Measurements from ENCODE around the gene ANKRD13D.
"Not testable (repeated sequence)": the region's sequence is repeated elsewhere in the genome, so short reads cannot be mapped to it uniquely, and the experiment has no call there.

The ANKRD13D gene

GRCh38 chr11:67317205-67317887, 28.2 kb downstream of the ANKRD13D start:
- DNase-seq (ENCODE audit: low read depth): peak; percentile 88

DNA sequence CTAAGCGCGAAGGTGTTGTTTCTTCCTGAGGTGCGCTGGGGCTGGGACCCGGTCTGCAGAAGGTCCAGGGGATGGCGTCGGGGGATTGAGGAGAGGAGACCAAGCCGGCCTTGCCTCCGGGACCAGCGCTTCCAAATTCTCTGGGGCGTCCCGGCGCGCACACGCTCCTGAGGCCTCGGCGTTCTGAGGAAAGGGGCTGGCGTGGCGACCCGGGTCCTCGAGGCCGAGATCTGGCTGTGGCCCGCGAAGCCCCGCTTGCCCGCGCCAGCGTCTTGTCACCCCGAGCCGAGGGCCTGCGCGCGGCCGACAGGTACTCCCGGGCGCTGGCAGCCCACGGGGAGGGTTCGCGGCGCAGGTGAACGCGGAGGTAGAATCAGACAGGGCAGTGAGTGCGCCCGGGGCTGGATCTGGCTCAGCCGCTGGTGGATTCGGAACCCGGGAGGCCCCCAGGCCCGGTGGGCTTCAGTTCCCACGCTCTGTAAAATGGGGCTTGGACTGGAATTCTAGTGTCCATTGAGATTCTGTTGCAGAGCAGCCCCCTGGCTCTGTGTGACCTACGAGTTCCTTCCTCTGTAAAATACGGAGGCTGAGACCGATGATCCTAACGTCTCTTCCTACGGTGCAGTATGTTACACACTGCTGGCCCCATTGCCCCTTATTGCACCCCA, 28.9 kb downstream of the ANKRD13D start:
- no peak for DNase-seq (ENCODE audit: low read depth)

- not testable (repeated sequence) for DNase-seq (ENCODE audit: low read depth)
Measured at GRCh38 chr11:67318876-67319275, 29.8 kb downstream of the ANKRD13D start.

DNA sequence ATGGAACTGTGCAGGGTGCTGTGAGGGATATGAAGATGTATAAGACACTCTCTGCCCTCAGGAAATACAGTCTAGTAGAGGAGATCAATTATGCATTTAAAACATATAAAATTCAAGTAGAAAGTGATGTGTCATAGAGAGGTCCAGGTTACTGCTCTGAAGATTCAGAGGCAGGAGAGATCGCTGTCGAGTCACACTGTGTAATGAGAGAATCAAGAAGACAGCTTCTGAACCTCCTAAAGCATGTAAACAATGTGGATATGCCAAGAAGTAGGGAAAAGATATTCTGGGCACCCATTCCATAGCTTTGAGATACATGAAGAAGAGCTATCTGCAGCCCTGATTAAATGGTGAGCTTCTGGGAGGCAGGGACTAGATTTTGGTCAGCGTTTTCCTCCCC, 30.9 kb downstream of the ANKRD13D start:
- DNase-seq (ENCODE audit: low read depth): no peak

DNA sequence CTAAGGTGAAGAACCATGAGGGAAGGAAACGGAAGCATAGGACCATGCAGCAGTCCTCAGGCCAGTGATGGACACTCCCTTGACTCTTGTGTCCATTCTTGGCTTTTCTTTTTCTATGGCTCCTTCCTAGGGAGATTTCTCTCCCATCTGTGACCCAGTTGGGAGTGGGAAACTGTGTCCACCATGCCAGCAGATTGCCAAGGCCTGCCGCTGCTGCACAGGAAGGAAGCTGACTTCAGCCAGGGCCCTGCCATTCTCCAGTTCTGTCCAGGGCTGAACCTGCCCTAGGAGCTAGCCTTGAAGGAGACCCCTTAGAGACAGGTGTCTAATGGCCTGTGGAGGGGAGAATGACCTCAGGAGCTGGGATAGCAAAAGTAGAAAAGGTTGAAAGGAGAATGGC, 31.6 kb downstream of the ANKRD13D start:
- DNase-seq (ENCODE audit: low read depth): no peak

- no peak for DNase-seq (ENCODE audit: low read depth)
Measured at GRCh38 chr11:67321313-67321871, 32.3 kb downstream of the ANKRD13D start.

DNA sequence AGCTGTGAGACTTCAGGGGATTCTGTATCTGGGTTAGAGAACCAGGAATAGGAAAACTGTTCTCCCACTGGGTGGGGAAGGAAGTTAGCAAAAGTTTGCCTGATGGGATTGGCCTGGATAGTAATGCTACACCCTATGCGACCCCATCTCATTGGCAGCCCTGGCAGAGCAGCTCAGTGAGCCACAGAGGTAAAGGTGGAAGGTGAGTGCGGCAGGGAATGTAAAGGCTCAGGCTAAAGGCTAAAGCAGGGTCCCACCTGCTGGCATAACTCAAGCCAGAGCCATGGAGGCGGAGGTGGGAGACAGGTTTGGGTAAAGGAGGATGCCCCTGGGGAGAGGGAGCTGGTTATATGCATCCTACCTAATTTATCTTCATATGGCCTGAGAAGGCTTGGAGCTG, 32.9 kb downstream of the ANKRD13D start:
- DNase-seq (ENCODE audit: low read depth): no peak

- DNase-seq (ENCODE audit: low read depth): no peak
Measured at GRCh38 chr11:67323526-67323925, 34.4 kb downstream of the ANKRD13D start.

GRCh38 chr11:67332081-67332691, 43.1 kb downstream of the ANKRD13D start:
- DNase-seq (ENCODE audit: low read depth): no peak

GRCh38 chr11:67337257-67337656, 48.2 kb downstream of the ANKRD13D start:
- DNase-seq (ENCODE audit: low read depth): no peak

GRCh38 chr11:67344264-67344663, 55.2 kb downstream of the ANKRD13D start:
- no peak for DNase-seq (ENCODE audit: low read depth)

DNA sequence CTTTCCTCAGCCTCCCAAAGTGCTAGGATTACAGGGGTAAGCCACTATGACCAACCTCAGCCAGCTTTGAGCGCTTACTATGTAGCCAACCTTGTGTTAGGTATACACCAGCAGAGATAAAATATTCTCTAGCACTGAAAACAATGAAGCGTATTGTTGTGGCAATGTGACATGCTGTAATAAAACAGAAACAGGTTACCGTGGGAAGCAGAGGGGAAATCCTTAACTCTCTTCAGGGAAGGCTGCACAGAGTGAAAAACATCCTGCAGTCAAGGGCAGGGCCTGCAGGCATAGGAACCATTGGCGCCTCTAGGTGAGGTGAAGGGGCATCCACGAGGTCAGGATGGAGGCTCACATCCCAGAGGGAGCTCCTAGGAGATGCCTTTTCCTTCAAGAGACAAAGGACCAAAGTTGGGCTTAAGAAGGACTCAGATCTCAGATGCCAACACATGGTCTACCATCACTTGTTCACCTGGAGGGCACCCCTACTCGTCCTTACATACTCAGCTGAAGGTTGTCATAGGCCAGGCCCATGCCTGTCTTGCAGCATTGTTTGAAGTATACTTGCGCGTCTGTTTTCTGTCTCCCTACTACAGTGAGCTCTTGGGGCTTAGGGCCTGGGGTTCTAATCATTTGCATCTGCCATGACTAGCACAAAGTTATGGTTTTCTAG, 56.3 kb downstream of the ANKRD13D start:
- no peak for DNase-seq (ENCODE audit: low read depth)

DNA sequence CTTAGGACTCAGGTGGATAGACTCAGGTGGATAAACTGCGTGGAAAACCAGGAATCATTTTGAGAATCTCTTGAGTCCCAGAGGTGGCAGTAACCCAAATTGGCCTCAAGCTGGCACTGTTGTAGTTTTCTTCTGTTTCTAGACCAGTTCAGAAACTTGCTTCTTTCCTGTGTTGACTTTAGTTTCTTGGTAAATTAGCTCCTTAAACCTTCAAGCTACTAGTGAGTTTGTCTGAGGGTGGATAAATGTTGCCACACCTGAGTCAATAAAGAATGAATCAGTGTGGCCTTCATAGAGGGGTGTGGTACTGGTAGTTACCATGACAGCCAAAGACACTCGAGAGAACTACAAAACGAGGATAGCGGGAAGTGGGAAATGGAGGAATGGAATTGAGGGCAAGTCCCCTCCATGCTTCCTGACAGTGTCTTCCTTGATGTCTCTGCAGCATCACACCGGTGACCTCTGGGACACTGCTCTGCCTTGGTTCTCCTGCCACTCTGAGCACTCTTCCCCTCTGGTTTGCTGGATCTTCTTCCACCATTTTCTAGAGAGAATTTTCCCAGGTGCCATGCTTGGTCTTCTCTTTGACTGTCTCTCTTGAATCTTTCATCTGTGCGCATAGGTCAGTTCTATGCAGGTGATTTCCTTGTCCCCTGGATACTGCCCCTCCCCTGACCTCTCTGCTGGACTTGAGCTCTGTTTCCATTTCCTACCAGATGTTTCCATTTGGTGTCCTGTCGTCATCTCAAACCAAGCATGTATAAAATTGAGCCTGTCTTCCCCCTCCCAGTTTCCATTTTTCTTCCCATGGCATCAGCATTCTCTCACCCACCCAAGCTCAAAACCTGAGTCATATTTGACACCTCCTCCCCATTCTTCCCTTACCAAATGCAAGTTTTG, 57.1 kb downstream of the ANKRD13D start:
- DNase-seq (ENCODE audit: low read depth): peak; percentile 54

GRCh38 chr11:67347964-67348749, 59.1 kb downstream of the ANKRD13D start:
- DNase-seq (ENCODE audit: low read depth): no peak

- DNase-seq (ENCODE audit: low read depth): no peak
Measured at GRCh38 chr11:67349036-67349435, 59.9 kb downstream of the ANKRD13D start.

GRCh38 chr11:67349457-67349856, 60.4 kb downstream of the ANKRD13D start:
- no peak for DNase-seq (ENCODE audit: low read depth)

- DNase-seq (ENCODE audit: low read depth): no peak
Measured at GRCh38 chr11:67349928-67350465, 60.9 kb downstream of the ANKRD13D start.

- peak; percentile 77 for DNase-seq (ENCODE audit: low read depth)
Measured at GRCh38 chr11:67351275-67352005, 62.3 kb downstream of the ANKRD13D start.

Data from fibroblast of the conjunctiva (primary cell).